ENCODE data around the gene TREML4. TPM values are rescaled to one million over a fixed set of nuclear protein-coding genes. Genes with fewer than 3 reads are reported as not detected.
"Not testable (repeated sequence)": the region's sequence is repeated elsewhere in the genome, so short reads cannot be mapped to it uniquely, and the experiment has no call there.

Gene TREML4
- total and polyA plus RNA-seq, 5 donors, result not detected

- no peaks in the 10 kb centered on the region for H3K4me1 ChIP-seq (ENCODE audit: control insufficient read depth, insufficient read depth, low read length)
- ATAC-seq (no peak), DNase-seq (no peak)
- WGBS, result 71% methylated on average over 5 of the region's 5 CpGs
- no peak overlapping the region for H3K27ac ChIP-seq (ENCODE audit: low read length)
- no peak overlapping the region for H3K4me3 ChIP-seq (ENCODE audit: low read length)
- intact Hi-C loops (cut with DNase I), result no loop called here
- H3K27me3 ChIP-seq (ENCODE audit: control insufficient read depth, insufficient read depth), result no peaks in the 10 kb centered on the region
- no peaks in the 10 kb centered on the region for H3K9me3 ChIP-seq (ENCODE audit: control insufficient read depth, low read length)
Observed at GRCh38 chr6:41231246-41231645, 3.1 kb downstream of the TREML4 start.

DNA sequence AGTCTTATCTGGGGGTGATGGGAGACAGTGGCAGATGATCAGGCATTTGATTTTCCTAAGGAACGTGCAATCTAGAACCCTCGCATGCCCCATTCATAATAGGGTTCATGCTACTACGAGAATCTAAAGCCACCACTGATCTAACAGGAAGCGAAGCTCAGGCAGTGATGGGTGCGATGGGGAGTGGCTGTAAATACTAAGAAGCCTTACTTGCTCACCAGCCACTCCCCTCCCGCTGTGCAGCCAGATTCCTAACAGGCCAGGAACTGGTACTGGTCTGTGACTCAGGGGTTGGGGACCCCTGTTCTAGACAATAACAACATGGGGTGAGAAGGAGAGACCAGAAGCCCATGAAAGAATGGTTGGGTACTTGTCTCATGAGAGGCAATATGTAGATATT lies 4.5 kb downstream of the TREML4 start:
- WGBS, result 81% methylated on average over 6 of the region's 6 CpGs
- intact Hi-C loops (cut with DNase I), result no loop called here

DNA sequence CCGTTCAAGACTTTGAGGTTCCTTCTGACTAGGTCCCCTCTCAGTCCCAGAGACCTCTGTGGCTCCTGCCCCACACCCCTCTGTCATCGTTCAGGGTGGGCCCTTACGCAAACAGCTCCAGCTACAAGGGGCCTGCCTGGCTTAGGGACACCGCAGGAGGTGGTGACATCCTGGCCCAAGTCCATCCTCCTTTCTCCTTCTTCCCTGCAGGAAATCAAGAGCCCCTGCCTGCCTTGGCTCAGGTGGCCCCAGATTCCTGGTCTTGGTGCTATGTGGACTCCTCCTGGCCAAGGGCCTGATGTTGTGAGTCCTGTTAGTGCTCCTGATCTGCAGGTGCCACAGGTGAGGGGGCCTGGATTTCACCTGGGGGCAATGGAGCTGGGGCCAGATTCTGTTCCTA lies 8.1 kb downstream of the TREML4 start:
- DNase-seq, result no peak
- 78% methylated on average over 4 of the region's 4 CpGs for WGBS
- H3K4me1 ChIP-seq (ENCODE audit: control insufficient read depth, insufficient read depth, low read length), result no peaks in the 10 kb centered on the region
- intact Hi-C loops (cut with DNase I), result no loop called here
- H3K27me3 ChIP-seq (ENCODE audit: control insufficient read depth, insufficient read depth), result no peaks in the 10 kb centered on the region
- no peak for ATAC-seq
- no peak overlapping the region for H3K4me3 ChIP-seq (ENCODE audit: low read length)
- no peak overlapping the region for H3K27ac ChIP-seq (ENCODE audit: low read length)
- H3K9me3 ChIP-seq (ENCODE audit: control insufficient read depth, low read length), result no peaks in the 10 kb centered on the region

More for the DNA sequence above, 4.5 kb downstream of the TREML4 start:
- H3K27ac ChIP-seq (ENCODE audit: low read length), result no peak overlapping the region
- no peak for DNase-seq
- H3K27me3 ChIP-seq (ENCODE audit: control insufficient read depth, insufficient read depth), result no peaks in the 10 kb centered on the region
- no peak overlapping the region for H3K4me3 ChIP-seq (ENCODE audit: low read length)
- H3K9me3 ChIP-seq (ENCODE audit: control insufficient read depth, low read length), result no peaks in the 10 kb centered on the region
- H3K4me1 ChIP-seq (ENCODE audit: control insufficient read depth, insufficient read depth, low read length), result no peaks in the 10 kb centered on the region
- no peak for ATAC-seq

- Histone ChIP-seq H3K9me3 (ENCODE audit: control insufficient read depth, low read length) (no peaks in the 10 kb centered on the region), H3K27ac (ENCODE audit: low read length) (no peak overlapping the region), H3K4me3 (ENCODE audit: low read length) (no peak overlapping the region), H3K4me1 (ENCODE audit: control insufficient read depth, insufficient read depth, low read length) (no peaks in the 10 kb centered on the region), H3K27me3 (ENCODE audit: control insufficient read depth, insufficient read depth) (no peaks in the 10 kb centered on the region)
- ATAC-seq (no peak), DNase-seq (no peak)
- intact Hi-C loops (cut with DNase I), result no loop called here
- WGBS, result 70% methylated on average over 5 of the region's 5 CpGs
Observed at GRCh38 chr6:41237128-41237527, 9.0 kb downstream of the TREML4 start.

- H3K9me3 ChIP-seq (ENCODE audit: control insufficient read depth, low read length), result no peaks in the 10 kb centered on the region
- H3K4me3 ChIP-seq (ENCODE audit: low read length), result no peak overlapping the region
- ATAC-seq (no peak), DNase-seq (no peak)
- intact Hi-C loops (cut with DNase I), result no loop called here
- 10% methylated on average over 22 of the region's 22 CpGs for WGBS
- H3K27ac ChIP-seq (ENCODE audit: low read length), result no peak overlapping the region
- H3K4me1 ChIP-seq (ENCODE audit: control insufficient read depth, insufficient read depth, low read length), result no peaks in the 10 kb centered on the region
- H3K27me3 ChIP-seq (ENCODE audit: control insufficient read depth, insufficient read depth), result no peaks in the 10 kb centered on the region
Observed at GRCh38 chr6:41239467-41240159, 11.5 kb downstream of the TREML4 start.

DNA sequence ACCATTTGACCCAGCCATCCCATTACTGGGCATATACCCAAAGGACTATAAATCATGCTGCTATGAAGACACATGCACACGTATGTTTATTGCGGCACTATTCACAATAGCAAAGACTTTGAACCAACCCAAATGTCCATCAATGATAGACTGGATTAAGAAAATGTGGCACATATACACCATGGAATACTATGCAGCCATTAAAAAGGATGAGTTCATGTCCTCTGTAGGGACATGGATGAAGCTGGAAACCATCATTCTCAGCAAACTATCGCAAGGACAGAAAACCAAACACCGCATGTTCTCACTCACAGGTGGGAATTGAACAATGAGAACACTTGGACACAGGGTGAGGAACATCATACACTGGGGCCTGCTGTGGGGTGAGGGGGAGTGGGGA lies 18.4 kb downstream of the TREML4 start:
- H3K4me3 ChIP-seq (ENCODE audit: low read length); H3K27ac ChIP-seq (ENCODE audit: low read length); H3K9me3 ChIP-seq (ENCODE audit: control insufficient read depth, low read length); intact Hi-C loops (cut with DNase I); DNase-seq; H3K4me1 ChIP-seq (ENCODE audit: control insufficient read depth, insufficient read depth, low read length); ATAC-seq; H3K27me3 ChIP-seq (ENCODE audit: control insufficient read depth, insufficient read depth): not testable (repeated sequence)
- 95% methylated on average over 3 of the region's 4 CpGs for WGBS

DNA sequence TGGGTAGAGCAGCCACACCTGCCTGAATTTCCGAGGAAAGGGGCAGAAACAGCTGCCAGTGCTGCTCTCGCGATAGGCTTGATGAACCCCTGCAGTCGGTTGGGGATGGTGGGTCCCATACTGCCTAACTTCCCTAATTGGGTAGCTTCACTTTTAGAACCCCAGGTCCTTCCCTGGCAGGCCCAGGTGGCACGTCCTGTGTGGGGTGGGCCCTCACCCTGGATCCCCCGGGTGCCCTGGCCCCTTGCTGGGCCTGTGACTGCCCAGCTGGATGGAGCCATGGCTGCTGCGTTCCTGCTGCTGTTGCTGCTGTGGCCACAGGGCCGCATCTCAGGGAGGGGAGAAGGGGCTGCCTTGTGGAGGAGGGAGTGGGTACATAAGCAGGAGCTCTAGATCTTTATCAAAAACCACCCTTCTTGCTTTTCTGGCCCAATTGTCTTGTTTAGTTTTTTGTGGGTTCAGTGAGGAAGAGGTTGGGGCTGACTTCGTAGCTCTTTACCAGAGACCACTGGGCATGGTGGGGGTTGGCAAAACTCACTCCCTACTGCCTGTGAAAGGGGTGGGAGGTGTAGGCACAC lies 19.2 kb downstream of the TREML4 start:
- H3K27me3 ChIP-seq (ENCODE audit: control insufficient read depth, insufficient read depth), result no peaks in the 10 kb centered on the region
- H3K27ac ChIP-seq (ENCODE audit: low read length), result no peak overlapping the region
- no peak for DNase-seq
- intact Hi-C loops (cut with DNase I), result no loop called here
- H3K4me1 ChIP-seq (ENCODE audit: control insufficient read depth, insufficient read depth, low read length), result no peaks in the 10 kb centered on the region
- H3K4me3 ChIP-seq (ENCODE audit: low read length), result no peak overlapping the region
- ATAC-seq, result no peak
- H3K9me3 ChIP-seq (ENCODE audit: control insufficient read depth, low read length), result no peaks in the 10 kb centered on the region
- WGBS, result 71% methylated on average over 9 of the region's 9 CpGs

GRCh38 chr6:41247882-41248705 lies 19.9 kb downstream of the TREML4 start:
- no peaks in the 10 kb centered on the region for H3K4me1 ChIP-seq (ENCODE audit: control insufficient read depth, insufficient read depth, low read length)
- 75% methylated on average over 7 of the region's 7 CpGs for WGBS
- intact Hi-C loops (cut with DNase I), result no loop called here
- H3K27me3 ChIP-seq (ENCODE audit: control insufficient read depth, insufficient read depth), result no peaks in the 10 kb centered on the region
- ATAC-seq (no peak), DNase-seq (no peak)
- no peak overlapping the region for H3K27ac ChIP-seq (ENCODE audit: low read length)
- H3K4me3 ChIP-seq (ENCODE audit: low read length), result no peak overlapping the region
- H3K9me3 ChIP-seq (ENCODE audit: control insufficient read depth, low read length), result no peaks in the 10 kb centered on the region

- H3K9me3 ChIP-seq (ENCODE audit: control insufficient read depth, low read length), result no peaks in the 10 kb centered on the region
- DNase-seq (no peak), ATAC-seq (no peak)
- intact Hi-C loops (cut with DNase I), result no loop called here
- WGBS, result 48% methylated on average over 3 of the region's 3 CpGs
- H3K27me3 ChIP-seq (ENCODE audit: control insufficient read depth, insufficient read depth), result no peaks in the 10 kb centered on the region
- H3K4me1 ChIP-seq (ENCODE audit: control insufficient read depth, insufficient read depth, low read length), result no peaks in the 10 kb centered on the region
- no peak overlapping the region for H3K27ac ChIP-seq (ENCODE audit: low read length)
- H3K4me3 ChIP-seq (ENCODE audit: low read length), result no peak overlapping the region
Observed at GRCh38 chr6:41252401-41253169, 24.4 kb downstream of the TREML4 start.

DNA sequence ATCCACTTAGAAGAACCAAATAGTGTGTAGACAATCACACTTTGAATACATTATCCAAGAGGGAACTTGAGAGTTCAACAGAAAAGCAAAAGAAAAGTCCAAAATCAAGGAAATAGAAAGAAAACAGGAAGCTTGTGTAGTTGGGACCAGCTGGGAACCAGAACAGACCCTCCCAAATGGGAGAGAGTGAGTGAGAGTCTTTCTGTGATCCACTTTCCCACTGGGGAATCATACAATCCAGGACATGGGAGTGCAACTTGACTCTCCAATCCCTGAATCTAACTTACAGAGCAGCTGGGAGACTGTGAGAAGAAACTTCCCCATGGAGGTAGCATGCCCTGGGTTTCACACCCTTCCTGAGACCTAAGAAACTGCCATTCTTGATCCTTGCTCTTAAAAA lies 27.0 kb downstream of the TREML4 start:
- H3K4me1 ChIP-seq (ENCODE audit: control insufficient read depth, insufficient read depth, low read length), result no peaks in the 10 kb centered on the region

More for the DNA sequence above, 27.0 kb downstream of the TREML4 start:
- no peak for ATAC-seq
- Histone ChIP-seq H3K9me3 (ENCODE audit: control insufficient read depth, low read length) (no peaks in the 10 kb centered on the region), H3K27me3 (ENCODE audit: control insufficient read depth, insufficient read depth) (no peaks in the 10 kb centered on the region), H3K27ac (ENCODE audit: low read length) (no peak overlapping the region), H3K4me3 (ENCODE audit: low read length) (no peak overlapping the region)
- intact Hi-C loops (cut with DNase I), result no loop called here
- DNase-seq, result no peak
